ENCODE results near the gene FAM25G. TPM values are rescaled to one million over a fixed set of nuclear protein-coding genes. Genes with fewer than 3 reads are reported as not detected.

The FAM25G gene
- total and polyA plus RNA-seq, 9 of the 15 experiments (the other 6 are each of a cell fraction or from before 2014, with no cell fraction given), result not detected

- POLR2A ChIA-PET, result interaction anchor here (0.8 to 1.4 kb wide), 3 partner anchors 9 to 91 kb away, joined by 3 read pairs; no protein-coding TSS in a partner anchor
- CTCF ChIA-PET (ENCODE audit: low intra/inter-chr PET ratio), result no interaction called here
- in situ Hi-C loops (cut with MboI) (no loop called here), intact Hi-C loops (cut with micrococcal nuclease) (loop anchor here (5.0 kb wide), 1 partner anchor 88 kb away; no protein-coding TSS in a partner anchor)
- Histone ChIP-seq H3K27ac (ENCODE audit: extremely low read depth, low read depth, low read length) (no peak overlapping the region), H4K20me1 (replicated peaks; ENCODE audit: control insufficient read depth, insufficient read depth, low read length) (no peaks in the 10 kb centered on the region; the same call in 1 of the 2 replicates), H3K79me2 (ENCODE audit: control insufficient read depth, insufficient read depth, low read length) (no peaks in the 10 kb centered on the region), H3K9ac (ENCODE audit: insufficient read depth in 1 of 2, low read depth in 2 of 2, low read length in 2 of 2) (no peak overlapping the region), H3K27me3 (ENCODE audit: control insufficient read depth in 2 of 2, insufficient read depth in 2 of 2, low read length in 2 of 2) (peaks cover 21 to 55% of the 10 kb centered on the region in 2 experiments; a peak in 4 of 5 replicates), H3K9me3 (replicated peaks; ENCODE audit: control insufficient read depth, insufficient read depth, low read depth, low read length) (no peaks in the 10 kb centered on the region), H3K4me2 (ENCODE audit: insufficient read depth, low read length) (no peak overlapping the region), H3K4me1 (replicated peaks in 1 of 2; ENCODE audit: control insufficient read depth in 2 of 2, insufficient read depth in 2 of 2, low read length in 2 of 2) (peaks cover 0 to 8% of the 10 kb centered on the region in 2 experiments; a peak in 1 of 5 replicates), H3K4me3 (no peak overlapping the region), H3K9me1 (ENCODE audit: control insufficient read depth, insufficient read depth, low read length) (no peaks in the 10 kb centered on the region), H3K36me3 (ENCODE audit: control insufficient read depth, insufficient read depth, low read length) (no peaks in the 10 kb centered on the region), H2AFZ (ENCODE audit: low read depth, low read length) (no peak overlapping the region)
- no peak for ATAC-seq
- WGBS (ENCODE audit: insufficient coverage, low coverage, missing lambda C conversion rate), result 0% methylated on average over 2 of the region's 2 CpGs
- BruUV-seq (replicated peaks), result no TSS peak
- no peak for FAIRE-seq
- DNase-seq (ENCODE audit: extremely low read depth in 1 of 4, low spot score in 3 of 4), result peak in 2 of 4 experiments; percentile 1 to 3
- TF ChIP-seq DLX4 (CRISPR knock-in tag; IDR thresholded peaks at IDR 0.05) (no peak), CUX1 (CRISPR knock-in tag; IDR thresholded peaks at IDR 0.05) (no peak), ZNF174 (CRISPR knock-in tag; IDR thresholded peaks at IDR 0.05) (no peak), PRPF4 (IDR thresholded peaks at IDR 0.05; ENCODE audit: insufficient read depth, low read depth, low read length, poor library complexity, severe bottlenecking) (no peak), PATZ1 (CRISPR knock-in tag; IDR thresholded peaks at IDR 0.05; ENCODE audit: borderline replicate concordance) (no peak), SIN3A (IDR thresholded peaks at IDR 0.05; ENCODE audit: borderline replicate concordance in 2 of 2, control insufficient read depth in 1 of 2, low read depth in 2 of 2, low read length in 2 of 2) (no peak), CBFB (CRISPR knock-in tag; IDR thresholded peaks at IDR 0.05) (no peak)
Measured at GRCh38 chr10:47450442-47450841, 41.1 kb downstream of the FAM25G start.

Data from K562 (cell line).